Stimulated activated naive CD8-positive, alpha-beta T cell treated with anti-CD3 and anti-CD28 coated beads, Interleukin-15, Interleukin-2, amounts not matched to agents 100 ng/mL and 50 ng/mL, for 24 hours (primary cell): ENCODE measurements around the gene ELMOD3.
"Not testable (repeated sequence)": the region's sequence is repeated elsewhere in the genome, so short reads cannot be mapped to it uniquely, and the experiment has no call there.

Source experiments
- H3K27ac Mint-ChIP-seq: one replicate; pipeline ENCODE4 v1.8.0; 2021; ENCODE audit warnings: mild to moderate bottlenecking, mixed read lengths
- H3K27me3 Mint-ChIP-seq: one replicate; pipeline ENCODE4 v1.8.0; 2021; ENCODE audit warnings: mixed read lengths
- H3K36me3 Mint-ChIP-seq: one replicate; pipeline ENCODE4 v1.8.0; 2021; ENCODE audit warnings: low read depth, mixed read lengths
- H3K4me1 Mint-ChIP-seq: one replicate; pipeline ENCODE4 v1.8.0; 2021; ENCODE audit warnings: low read depth, mixed read lengths
- H3K4me3 Mint-ChIP-seq: one replicate; pipeline ENCODE4 v1.8.0; 2021; ENCODE audit warnings: mild to moderate bottlenecking, mixed read lengths
- H3K9me3 Mint-ChIP-seq: one replicate; pipeline ENCODE4 v1.8.0; 2021; ENCODE audit warnings: mixed read lengths

The ELMOD3 gene

GRCh38 chr2:85354286-85355072, at the start of gene ELMOD3, which contains the start of gene RETSAT:
TSS of gene ELMOD3 (plus strand) at chr2:85354769. CDS start at chr2:85357199, 2,430 bp downstream.
TSS of gene RETSAT (minus strand) at chr2:85354528. CDS start at chr2:85354507, 21 bp downstream.
- H3K27ac Mint-ChIP-seq, result peak within 1 kb of the TSS; percentile 96
- H3K27me3 Mint-ChIP-seq, result no peaks in the 10 kb centered on the region
- no peaks in the 10 kb centered on the region for H3K9me3 Mint-ChIP-seq
- peaks cover 40% of the 10 kb centered on the region for H3K4me1 Mint-ChIP-seq
- H3K4me3 Mint-ChIP-seq, result peak within 1 kb of the TSS; percentile 97
- peaks cover 41% of the 10 kb centered on the region for H3K36me3 Mint-ChIP-seq

- Mint-ChIP-seq H3K36me3 (no peaks in the 10 kb centered on the region), H3K4me1 (peaks cover 38% of the 10 kb centered on the region), H3K4me3 (peak overlapping the region; percentile 66), H3K27ac (peak overlapping the region; percentile 57), H3K27me3 (no peaks in the 10 kb centered on the region), H3K9me3 (no peaks in the 10 kb centered on the region)
Observed at GRCh38 chr2:85307527-85307897, 47.1 kb upstream of the ELMOD3 start.

GRCh38 chr2:85308201-85308600, 46.4 kb upstream of the ELMOD3 start:
- Mint-ChIP-seq H3K4me3 (no peak overlapping the region), H3K27ac (no peak overlapping the region), H3K36me3 (no peaks in the 10 kb centered on the region), H3K27me3 (no peaks in the 10 kb centered on the region), H3K4me1 (peaks cover 38% of the 10 kb centered on the region), H3K9me3 (no peaks in the 10 kb centered on the region)

- peak overlapping the region; percentile 52 for H3K27ac Mint-ChIP-seq
- H3K27me3 Mint-ChIP-seq, result no peaks in the 10 kb centered on the region
- peaks cover 6% of the 10 kb centered on the region for H3K36me3 Mint-ChIP-seq
- peak overlapping the region; percentile 70 for H3K4me3 Mint-ChIP-seq
- H3K4me1 Mint-ChIP-seq, result peaks cover 44% of the 10 kb centered on the region
- no peaks in the 10 kb centered on the region for H3K9me3 Mint-ChIP-seq
Observed at GRCh38 chr2:85308896-85309555, 45.5 kb upstream of the ELMOD3 start.

GRCh38 chr2:85309699-85310321, 44.8 kb upstream of the ELMOD3 start:
- Mint-ChIP-seq H3K9me3 (no peaks in the 10 kb centered on the region), H3K4me1 (peaks cover 48% of the 10 kb centered on the region), H3K27me3 (no peaks in the 10 kb centered on the region), H3K27ac (peak overlapping the region; percentile 52), H3K4me3 (peak overlapping the region; percentile 70), H3K36me3 (peaks cover 10% of the 10 kb centered on the region)

- Mint-ChIP-seq H3K27ac (peak overlapping the region; percentile 52), H3K4me3 (peak overlapping the region; percentile 70), H3K36me3 (peaks cover 10% of the 10 kb centered on the region), H3K27me3 (no peaks in the 10 kb centered on the region), H3K9me3 (no peaks in the 10 kb centered on the region), H3K4me1 (peaks cover 48% of the 10 kb centered on the region)
Observed at GRCh38 chr2:85310330-85310729, 44.2 kb upstream of the ELMOD3 start.

GRCh38 chr2:85312404-85312803, 42.2 kb upstream of the ELMOD3 start:
- Mint-ChIP-seq H3K4me3 (no peak overlapping the region), H3K4me1 (peaks cover 48% of the 10 kb centered on the region), H3K9me3 (no peaks in the 10 kb centered on the region), H3K36me3 (peaks cover 20% of the 10 kb centered on the region), H3K27me3 (no peaks in the 10 kb centered on the region), H3K27ac (no peak overlapping the region)

- Mint-ChIP-seq H3K27ac (no peak overlapping the region), H3K9me3 (no peaks in the 10 kb centered on the region), H3K4me3 (no peak overlapping the region), H3K36me3 (peaks cover 38% of the 10 kb centered on the region), H3K27me3 (no peaks in the 10 kb centered on the region), H3K4me1 (peaks cover 43% of the 10 kb centered on the region)
Observed at GRCh38 chr2:85314884-85315242, 39.7 kb upstream of the ELMOD3 start.

GRCh38 chr2:85315921-85316320, 38.6 kb upstream of the ELMOD3 start:
- H3K4me3 Mint-ChIP-seq, H3K9me3 Mint-ChIP-seq, H3K27ac Mint-ChIP-seq, H3K27me3 Mint-ChIP-seq: not testable (repeated sequence)
- H3K36me3 Mint-ChIP-seq, result peaks cover 48% of the 10 kb centered on the region
- peaks cover 45% of the 10 kb centered on the region for H3K4me1 Mint-ChIP-seq

- Mint-ChIP-seq H3K36me3 (peaks cover 72% of the 10 kb centered on the region), H3K9me3 (no peaks in the 10 kb centered on the region), H3K27me3 (no peaks in the 10 kb centered on the region), H3K4me1 (peaks cover 70% of the 10 kb centered on the region), H3K27ac (peak overlapping the region; percentile 85), H3K4me3 (peak overlapping the region; percentile 62)
Observed at GRCh38 chr2:85318222-85319074, 36.1 kb upstream of the ELMOD3 start.

- Mint-ChIP-seq H3K27ac (peak overlapping the region; percentile 85), H3K27me3 (no peaks in the 10 kb centered on the region)
Observed at GRCh38 chr2:85319796-85320195, 34.8 kb upstream of the ELMOD3 start.

GRCh38 chr2:85323351-85323987, 31.1 kb upstream of the ELMOD3 start:
- Mint-ChIP-seq H3K4me3 (peak overlapping the region; percentile 98), H3K36me3 (peaks cover 84% of the 10 kb centered on the region), H3K27ac (peak overlapping the region; percentile 68), H3K9me3 (no peaks in the 10 kb centered on the region), H3K4me1 (peaks cover 69% of the 10 kb centered on the region), H3K27me3 (no peaks in the 10 kb centered on the region)

More at GRCh38 chr2:85319796-85320195, 34.8 kb upstream of the ELMOD3 start:
- Mint-ChIP-seq H3K36me3 (peaks cover 74% of the 10 kb centered on the region), H3K4me1 (peaks cover 74% of the 10 kb centered on the region), H3K9me3 (no peaks in the 10 kb centered on the region), H3K4me3 (peak overlapping the region; percentile 54)

GRCh38 chr2:85323988-85324367, 30.6 kb upstream of the ELMOD3 start:
- Mint-ChIP-seq H3K4me3 (peak overlapping the region; percentile 98), H3K36me3 (peaks cover 79% of the 10 kb centered on the region), H3K27ac (peak overlapping the region; percentile 68), H3K4me1 (peaks cover 69% of the 10 kb centered on the region)
- H3K9me3 Mint-ChIP-seq, H3K27me3 Mint-ChIP-seq: not testable (repeated sequence)
